HL-60 (cell line): ENCODE results near the gene UNKL.

Experiments
- DNase-seq, 2 experiments: peaks; one replicate each; pipeline ENCODE4 v3.0.0-alpha.2; 2010 to 2020; ENCODE audit warnings: low read depth in 1 of 2, low spot score in 1 of 2
- H3K27ac ChIP-seq: fragments of 250-450 bp; sonication (Bioruptor Pico); replicated peaks from 2 replicates; pipeline ENCODE4 v1.5.1; 2020; ENCODE audit warnings: mild to moderate bottlenecking, moderate library complexity
- H3K27me3 ChIP-seq: fragments of 250-450 bp; sonication (Bioruptor Pico); 2 replicates; pipeline ENCODE4 v1.5.1; 2021; ENCODE audit warnings: mild to moderate bottlenecking, moderate library complexity; ENCODE audit not compliant: insufficient read depth, poor library complexity, severe bottlenecking
- H3K4me3 ChIP-seq: replicated peaks from 2 replicates; pipeline ENCODE4 v1.5.1; 2011; ENCODE audit warnings: mild to moderate bottlenecking, control low read depth, low read length; ENCODE audit not compliant: insufficient read depth
- GABPA ChIP-seq: IDR thresholded peaks from 2 replicates; pipeline ENCODE4 v1.6.1; 2012; ENCODE audit warnings: low read depth
- POLR2AphosphoS5 ChIP-seq: IDR thresholded peaks from 2 replicates; pipeline ENCODE4 v1.6.1; 2012; ENCODE audit warnings: low read depth
- SPI1 ChIP-seq: IDR thresholded peaks from 2 replicates; pipeline ENCODE4 v1.6.1; 2012; ENCODE audit warnings: low read depth, mild to moderate bottlenecking, borderline replicate concordance
- TF ChIP-seq, protein P1 (sequence below): IDR thresholded peaks from 2 replicates; pipeline ENCODE4 v1.6.1; 2012; ENCODE audit warnings: low read depth; ENCODE audit not compliant: insufficient replicate concordance
- TF ChIP-seq, protein P2 (sequence below): IDR thresholded peaks from one replicate; pipeline ENCODE4 v1.5.1; 2011; ENCODE audit warnings: low read length, control low read depth, inconsistent platforms; ENCODE audit not compliant: insufficient read depth

Gene UNKL

DNA sequence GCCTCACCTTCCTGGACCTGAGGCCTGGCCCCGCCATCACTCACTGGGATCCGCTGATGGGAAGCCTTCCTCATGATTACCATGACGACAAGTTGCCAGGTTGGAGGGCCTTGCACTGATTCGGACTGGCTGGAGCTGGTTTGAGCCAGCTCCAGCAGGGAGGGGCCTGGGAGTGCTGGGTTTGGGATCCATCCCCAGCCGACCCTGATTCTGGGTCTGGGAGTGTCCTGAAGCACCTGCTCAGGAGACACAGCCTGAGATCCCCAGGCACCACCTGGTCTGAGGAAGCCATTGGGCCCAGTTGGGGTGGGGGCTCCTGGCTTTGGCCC lies 86.9 kb downstream of the UNKL start:
- Histone ChIP-seq H3K27me3 (peaks cover 15% of the 10 kb centered on the region), H3K4me3 (no peak overlapping the region), H3K27ac (no peak overlapping the region)
- DNase-seq: no peak
- TF ChIP-seq GABPA (no peak), SPI1 (no peak), POLR2AphosphoS5 (no peak)
- TF ChIP-seq, protein P1, sequence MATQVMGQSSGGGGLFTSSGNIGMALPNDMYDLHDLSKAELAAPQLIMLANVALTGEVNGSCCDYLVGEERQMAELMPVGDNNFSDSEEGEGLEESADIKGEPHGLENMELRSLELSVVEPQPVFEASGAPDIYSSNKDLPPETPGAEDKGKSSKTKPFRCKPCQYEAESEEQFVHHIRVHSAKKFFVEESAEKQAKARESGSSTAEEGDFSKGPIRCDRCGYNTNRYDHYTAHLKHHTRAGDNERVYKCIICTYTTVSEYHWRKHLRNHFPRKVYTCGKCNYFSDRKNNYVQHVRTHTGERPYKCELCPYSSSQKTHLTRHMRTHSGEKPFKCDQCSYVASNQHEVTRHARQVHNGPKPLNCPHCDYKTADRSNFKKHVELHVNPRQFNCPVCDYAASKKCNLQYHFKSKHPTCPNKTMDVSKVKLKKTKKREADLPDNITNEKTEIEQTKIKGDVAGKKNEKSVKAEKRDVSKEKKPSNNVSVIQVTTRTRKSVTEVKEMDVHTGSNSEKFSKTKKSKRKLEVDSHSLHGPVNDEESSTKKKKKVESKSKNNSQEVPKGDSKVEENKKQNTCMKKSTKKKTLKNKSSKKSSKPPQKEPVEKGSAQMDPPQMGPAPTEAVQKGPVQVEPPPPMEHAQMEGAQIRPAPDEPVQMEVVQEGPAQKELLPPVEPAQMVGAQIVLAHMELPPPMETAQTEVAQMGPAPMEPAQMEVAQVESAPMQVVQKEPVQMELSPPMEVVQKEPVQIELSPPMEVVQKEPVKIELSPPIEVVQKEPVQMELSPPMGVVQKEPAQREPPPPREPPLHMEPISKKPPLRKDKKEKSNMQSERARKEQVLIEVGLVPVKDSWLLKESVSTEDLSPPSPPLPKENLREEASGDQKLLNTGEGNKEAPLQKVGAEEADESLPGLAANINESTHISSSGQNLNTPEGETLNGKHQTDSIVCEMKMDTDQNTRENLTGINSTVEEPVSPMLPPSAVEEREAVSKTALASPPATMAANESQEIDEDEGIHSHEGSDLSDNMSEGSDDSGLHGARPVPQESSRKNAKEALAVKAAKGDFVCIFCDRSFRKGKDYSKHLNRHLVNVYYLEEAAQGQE: no peak
- TF ChIP-seq, protein P2, sequence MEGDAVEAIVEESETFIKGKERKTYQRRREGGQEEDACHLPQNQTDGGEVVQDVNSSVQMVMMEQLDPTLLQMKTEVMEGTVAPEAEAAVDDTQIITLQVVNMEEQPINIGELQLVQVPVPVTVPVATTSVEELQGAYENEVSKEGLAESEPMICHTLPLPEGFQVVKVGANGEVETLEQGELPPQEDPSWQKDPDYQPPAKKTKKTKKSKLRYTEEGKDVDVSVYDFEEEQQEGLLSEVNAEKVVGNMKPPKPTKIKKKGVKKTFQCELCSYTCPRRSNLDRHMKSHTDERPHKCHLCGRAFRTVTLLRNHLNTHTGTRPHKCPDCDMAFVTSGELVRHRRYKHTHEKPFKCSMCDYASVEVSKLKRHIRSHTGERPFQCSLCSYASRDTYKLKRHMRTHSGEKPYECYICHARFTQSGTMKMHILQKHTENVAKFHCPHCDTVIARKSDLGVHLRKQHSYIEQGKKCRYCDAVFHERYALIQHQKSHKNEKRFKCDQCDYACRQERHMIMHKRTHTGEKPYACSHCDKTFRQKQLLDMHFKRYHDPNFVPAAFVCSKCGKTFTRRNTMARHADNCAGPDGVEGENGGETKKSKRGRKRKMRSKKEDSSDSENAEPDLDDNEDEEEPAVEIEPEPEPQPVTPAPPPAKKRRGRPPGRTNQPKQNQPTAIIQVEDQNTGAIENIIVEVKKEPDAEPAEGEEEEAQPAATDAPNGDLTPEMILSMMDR: no peak

DNA sequence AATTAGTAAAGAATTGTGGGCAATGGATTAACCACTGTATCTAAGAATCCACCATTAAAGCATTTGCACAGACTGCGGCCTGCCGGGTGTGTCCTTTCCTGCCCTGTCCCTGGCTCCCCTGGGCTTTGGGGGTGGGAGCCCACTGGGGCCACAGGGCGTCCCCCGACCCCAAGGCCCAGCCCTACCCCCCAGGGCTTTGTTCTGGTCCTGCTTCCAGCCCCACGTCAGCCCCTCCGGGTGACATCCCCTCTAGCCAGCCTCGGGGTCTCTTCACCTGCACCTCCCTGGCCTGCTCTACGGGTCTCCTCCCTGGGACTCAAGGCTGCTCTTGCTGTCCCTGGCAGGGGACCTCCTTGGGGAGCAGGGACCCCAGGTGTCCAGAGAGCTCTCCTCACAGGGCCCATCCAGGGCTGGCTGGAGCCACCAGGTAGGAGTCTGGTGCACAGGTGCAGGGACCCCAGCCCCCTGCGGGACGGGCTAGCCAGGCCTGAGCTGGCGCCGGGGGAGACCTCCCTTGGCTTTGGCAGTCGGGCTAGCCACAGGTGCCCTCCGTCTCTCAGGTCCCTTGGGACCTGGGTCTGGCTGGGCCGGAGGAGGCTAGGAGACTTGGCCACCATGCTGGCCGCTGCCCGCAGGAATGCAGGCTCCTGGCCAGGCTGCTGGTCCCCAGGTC lies 87.4 kb downstream of the UNKL start:
- DNase-seq: no peak
- no peak for TF ChIP-seq GABPA
- no peak for TF ChIP-seq SPI1
- no peak for TF ChIP-seq POLR2AphosphoS5
- TF ChIP-seq, protein P1: no peak
- TF ChIP-seq, protein P2: no peak
- peaks cover 10% of the 10 kb centered on the region for H3K27me3 ChIP-seq
- no peak overlapping the region for H3K4me3 ChIP-seq
- no peak overlapping the region for H3K27ac ChIP-seq

DNA sequence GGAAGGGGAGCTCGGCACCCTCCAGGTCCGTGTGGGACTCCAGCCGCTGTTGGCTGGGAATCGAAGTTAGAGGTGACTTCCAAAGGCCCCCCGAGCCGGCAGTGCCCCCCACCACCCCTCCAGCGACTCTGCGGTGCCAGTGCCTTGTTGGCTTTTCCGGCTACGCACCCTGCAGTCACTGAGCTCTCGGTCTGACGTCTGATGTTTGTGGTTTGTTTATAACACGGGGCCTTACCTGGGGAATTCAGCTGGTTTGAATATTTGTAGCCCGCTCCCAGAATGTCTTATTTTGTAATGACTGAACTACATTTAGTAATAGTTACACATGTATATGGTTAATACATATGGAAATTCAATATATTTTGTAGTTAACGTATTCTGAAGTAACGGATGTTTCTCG lies 88.1 kb downstream of the UNKL start:
- Histone ChIP-seq H3K4me3 (no peak overlapping the region), H3K27me3 (peaks cover 3% of the 10 kb centered on the region), H3K27ac (no peak overlapping the region)
- no peak for DNase-seq
- TF ChIP-seq, protein P1: no peak
- TF ChIP-seq, protein P2: no peak
- no peak for TF ChIP-seq POLR2AphosphoS5
- TF ChIP-seq SPI1: no peak
- TF ChIP-seq GABPA: no peak
